Keratinocyte (primary cell): ENCODE results near the gene TNFRSF6B. TPM values are rescaled to one million over a fixed set of nuclear protein-coding genes. Genes with fewer than 3 reads are reported as not detected.

Source experiments
- DNase-seq: peaks from one replicate; pipeline ENCODE4 v3.0.0-alpha.2; 2011; ENCODE audit warnings: low read depth, missing footprints, low spot score
- FAIRE-seq: peaks from 2 replicates; lab custom pipeline; 2011; peaks lifted over from hg19 to GRCh38; lab: Jason Lieb, UNC
- H2AFZ ChIP-seq: 2 replicates; pipeline ENCODE4 v1.6.0; 2012; ENCODE audit warnings: low read length, control low read depth, inconsistent platforms; ENCODE audit not compliant: control insufficient read depth
- H3K27ac ChIP-seq: 2 replicates; pipeline ENCODE4 v1.5.1; 2011; ENCODE audit warnings: low read length; ENCODE audit not compliant: control insufficient read depth, insufficient read depth
- H3K27me3 ChIP-seq: 3 replicates; pipeline ENCODE4 v1.6.0; 2011; ENCODE audit warnings: low read length; ENCODE audit not compliant: control insufficient read depth, insufficient read depth; ENCODE audit errors: extremely low read depth
- H3K36me3 ChIP-seq, 2 experiments: 2 replicates in 1 of 2; 3 replicates in 1 of 2; pipeline ENCODE4 v1.5.1; 2011; ENCODE audit warnings: low read length in 2 of 2, mild to moderate bottlenecking in 1 of 2; ENCODE audit not compliant: control insufficient read depth in 2 of 2, insufficient read depth in 2 of 2; ENCODE audit errors: extremely low read depth in 1 of 2
- H3K4me1 ChIP-seq: 3 replicates; pipeline ENCODE4 v1.5.1; 2011; ENCODE audit warnings: low read length; ENCODE audit not compliant: control insufficient read depth, insufficient read depth; ENCODE audit errors: extremely low read depth
- H3K4me2 ChIP-seq: 3 replicates; pipeline ENCODE4 v1.6.0; 2011; ENCODE audit warnings: low read depth, low read length; ENCODE audit not compliant: control insufficient read depth, insufficient read depth; ENCODE audit errors: extremely low read depth
- H3K4me3 ChIP-seq, 3 experiments: fragments of 200-600 bp in 1 of 3; sonication (generic) in 1 of 3; 2 replicates in 2 of 3; 3 replicates in 1 of 3; pipeline ENCODE4 v1.5.1; 2011 to 2016; ENCODE audit warnings: low read length in 3 of 3, mild to moderate bottlenecking in 3 of 3, control low read depth in 2 of 3, inconsistent platforms in 1 of 3, low read depth in 1 of 3, mixed read lengths in 1 of 3, mixed run types in 1 of 3, moderate library complexity in 1 of 3; ENCODE audit not compliant: control insufficient read depth in 2 of 3, insufficient read depth in 2 of 3; ENCODE audit errors: extremely low read depth in 1 of 3
- H3K79me2 ChIP-seq: 2 replicates; pipeline ENCODE4 v1.6.0; 2012; ENCODE audit warnings: low read length; ENCODE audit not compliant: control insufficient read depth, insufficient read depth
- H3K9ac ChIP-seq: 3 replicates; pipeline ENCODE4 v1.6.0; 2011; ENCODE audit warnings: low read length; ENCODE audit not compliant: control insufficient read depth, insufficient read depth; ENCODE audit errors: extremely low read depth
- H3K9me1 ChIP-seq: 3 replicates; pipeline ENCODE4 v1.6.0; 2011; ENCODE audit warnings: low read length; ENCODE audit not compliant: control insufficient read depth, insufficient read depth; ENCODE audit errors: extremely low read depth
- H3K9me3 ChIP-seq: 2 replicates; pipeline ENCODE4 v1.5.1; 2012; ENCODE audit warnings: low read depth, low read length; ENCODE audit not compliant: control insufficient read depth
- H4K20me1 ChIP-seq: 3 replicates; pipeline ENCODE4 v1.6.0; 2011; ENCODE audit warnings: low read length; ENCODE audit not compliant: control insufficient read depth, insufficient read depth; ENCODE audit errors: extremely low read depth
- CTCF ChIP-seq, 3 experiments: IDR thresholded peaks in 1 of 3; conservative IDR thresholded peaks in 1 of 3; optimal IDR thresholded peaks in 1 of 3; 2 replicates in 2 of 3; 3 replicates in 1 of 3; pipeline versions ENCODE3 to v1.5.1; 2011; ENCODE audit warnings: low read length in 3 of 3, mild to moderate bottlenecking in 3 of 3, moderate library complexity in 2 of 3, control low read depth in 1 of 3, inconsistent platforms in 1 of 3; ENCODE audit not compliant: insufficient read depth in 2 of 3; ENCODE audit errors: extremely low read depth in 1 of 3
- EZH2 ChIP-seq: IDR thresholded peaks from one replicate; pipeline ENCODE4 v1.6.1; 2012; ENCODE audit warnings: inconsistent platforms, mild to moderate bottlenecking, low read length, moderate library complexity
- dilution Hi-C: fragments of 300-500 bp; cut with MboI; formaldehyde crosslinking; loops from one replicate; pipeline ENCODE4 v1.7.0; 2020; ENCODE audit warnings: low sequenced_read_pairs; ENCODE audit not compliant: extremely low pct_ligation_motif_present
- polyA plus RNA-seq, 5 experiments: library from polyadenylated mRNA; depleted of rRNA in 3 of 5; stranded (reverse) in 3 of 5; stranded (forward) in 1 of 5; unstranded in 1 of 5; fragments of >200 nt; gene quantifications; 1 replicate in 1 of 5; 2 replicates in 3 of 5; 3 replicates in 1 of 5; pipeline versions ENCODE4 v1.2.1 to v1.2.3, GENCODE V29; 2011 to 2012; ENCODE audit warnings: missing spikeins in 2 of 5, low read depth in 1 of 5, low replicate concordance in 1 of 5

The TNFRSF6B gene
- polyA plus RNA-seq, 1 donor (not counting 4 experiments of a cell fraction or from before 2014, with no cell fraction given): 51.9 TPM

GRCh38 chr20:63739130-63740069 lies 42.9 kb downstream of the TNFRSF6B start, which contains the start of gene SLC2A4RG:
Gene SLC2A4RG, plus strand, starts transcription at chr20:63739776. Its CDS starts 137 bp downstream, at chr20:63739913.
- Histone ChIP-seq H3K9ac (peak within 1 kb of the TSS; percentile 69), H3K27ac (peak within 1 kb of the TSS; percentile 28), H2AFZ (peak within 1 kb of the TSS; percentile 12), H3K4me3 (peak within 1 kb of the TSS; percentile 51 to 79 (median 73)), H3K9me3 (no peaks in the 10 kb centered on the region), H3K4me2 (peak within 1 kb of the TSS; percentile 85), H3K27me3 (no peaks in the 10 kb centered on the region), H4K20me1 (no peaks in the 10 kb centered on the region), H3K79me2 (no peaks in the 10 kb centered on the region), H3K36me3 (peaks cover 14 to 17% of the 10 kb centered on the region in 2 experiments), H3K9me1 (no peaks in the 10 kb centered on the region), H3K4me1 (peaks cover 30% of the 10 kb centered on the region)
- no peak for DNase-seq
- TF ChIP-seq CTCF (optimal IDR thresholded peaks at IDR 0.05 in 1 of 3, IDR thresholded peaks at IDR 0.05 in 1 of 3, conservative IDR thresholded peaks at IDR 0.05 in 1 of 3; ENCODE audit: extremely low read depth in 1 of 3, insufficient read depth in 2 of 3, low read length in 3 of 3) (no peak), EZH2 (no peak)
- dilution Hi-C loops: no loop called here
- no peak for FAIRE-seq

GRCh38 chr20:63740070-63740626 lies 43.7 kb downstream of the TNFRSF6B start:
- Histone ChIP-seq H3K4me1 (peaks cover 30% of the 10 kb centered on the region), H3K9me3 (no peaks in the 10 kb centered on the region), H3K27ac (peak overlapping the region; percentile 28), H3K4me2 (peak overlapping the region; percentile 85), H3K79me2 (no peaks in the 10 kb centered on the region), H3K36me3 (peaks cover 10 to 13% of the 10 kb centered on the region in 2 experiments), H3K9me1 (no peaks in the 10 kb centered on the region), H3K9ac (peak overlapping the region; percentile 69), H3K27me3 (no peaks in the 10 kb centered on the region), H2AFZ (peak overlapping the region; percentile 12), H4K20me1 (no peaks in the 10 kb centered on the region), H3K4me3 (peak overlapping the region; percentile 51 to 79 (median 73))
- no peak for DNase-seq
- FAIRE-seq: no peak
- dilution Hi-C loops: no loop called here
- TF ChIP-seq CTCF (optimal IDR thresholded peaks at IDR 0.05 in 1 of 3, IDR thresholded peaks at IDR 0.05 in 1 of 3, conservative IDR thresholded peaks at IDR 0.05 in 1 of 3; ENCODE audit: extremely low read depth in 1 of 3, insufficient read depth in 2 of 3, low read length in 3 of 3): no peak
- TF ChIP-seq EZH2: no peak
